HEK293T (cell line): ENCODE results near the gene TFR2.

ENCODE experiments used
- CTCF ChIA-PET: fragments of 350-600 bp; formaldehyde crosslinking; extraction: SDS; loops from one replicate; lab custom pipeline; 2021; ENCODE audit warnings: antibody characterized with exemption, inconsistent platforms; lab: Yijun Ruan, JAX
- POLR2A ChIA-PET: fragments of 350-600 bp; formaldehyde crosslinking; extraction: SDS; loops from one replicate; lab custom pipeline; 2020; ENCODE audit warnings: antibody characterized with exemption, inconsistent platforms; lab: Yijun Ruan, JAX
- DNase-seq: peaks from one replicate; pipeline ENCODE4 v3.0.0; 2012; ENCODE audit warnings: mixed read lengths; ENCODE audit errors: extremely low spot score
- ARNT ChIP-seq: fragments of 450-650 bp; IDR thresholded peaks from 2 replicates; pipeline ENCODE4 v1.6.1; 2017; ENCODE audit warnings: mild to moderate bottlenecking
- BHLHE40 ChIP-seq: fragments of 450-650 bp; IDR thresholded peaks from 2 replicates; pipeline ENCODE4 v1.6.1; 2016; ENCODE audit warnings: mild to moderate bottlenecking, moderate library complexity, borderline replicate concordance
- CTBP1 ChIP-seq: fragments of 450-650 bp; IDR thresholded peaks from 2 replicates; pipeline ENCODE4 v1.6.1; 2016; ENCODE audit warnings: borderline replicate concordance
- ELF4 ChIP-seq: fragments of 450-650 bp; IDR thresholded peaks from 2 replicates; pipeline ENCODE4 v1.6.1; 2017; ENCODE audit warnings: antibody characterized with exemption
- FOXA1 ChIP-seq: fragments of 450-650 bp; IDR thresholded peaks from 2 replicates; pipeline ENCODE4 v1.6.1; 2016; ENCODE audit warnings: mild to moderate bottlenecking
- FOXK2 ChIP-seq: fragments of 450-650 bp; IDR thresholded peaks from 2 replicates; pipeline ENCODE4 v1.6.1; 2016; ENCODE audit warnings: mild to moderate bottlenecking
- FOXM1 ChIP-seq: fragments of 450-650 bp; IDR thresholded peaks from 2 replicates; pipeline ENCODE4 v1.6.1; 2017; ENCODE audit warnings: mild to moderate bottlenecking, borderline replicate concordance
- HDGF ChIP-seq: fragments of 450-650 bp; IDR thresholded peaks from 2 replicates; pipeline ENCODE4 v1.6.1; 2017; ENCODE audit warnings: antibody characterized with exemption, borderline replicate concordance
- L3MBTL2 ChIP-seq: fragments of 450-650 bp; conservative IDR thresholded peaks from 2 replicates; pipeline ENCODE4 v1.6.1; 2016; ENCODE audit warnings: mild to moderate bottlenecking
- LEF1 ChIP-seq: fragments of 450-650 bp; IDR thresholded peaks from 2 replicates; pipeline ENCODE4 v1.6.1; 2017; ENCODE audit warnings: mild to moderate bottlenecking, borderline replicate concordance
- NFRKB ChIP-seq: fragments of 450-650 bp; IDR thresholded peaks from 2 replicates; pipeline ENCODE4 v1.6.1; 2016; ENCODE audit warnings: mild to moderate bottlenecking, moderate library complexity
- SP1 ChIP-seq: fragments of 450-650 bp; IDR thresholded peaks from 2 replicates; pipeline ENCODE4 v1.6.1; 2017
- SUZ12 ChIP-seq: fragments of 450-650 bp; IDR thresholded peaks from 2 replicates; pipeline ENCODE4 v1.6.1; 2016; ENCODE audit warnings: mild to moderate bottlenecking
- TARDBP ChIP-seq: fragments of 450-650 bp; IDR thresholded peaks from 2 replicates; pipeline ENCODE4 v1.6.1; 2016
- ZNF384 ChIP-seq: fragments of 450-650 bp; IDR thresholded peaks from 2 replicates; pipeline ENCODE4 v1.6.1; 2016
- TF ChIP-seq, protein P1 (sequence below): fragments of 450-650 bp; IDR thresholded peaks from 2 replicates; pipeline ENCODE4 v1.6.1; 2016

TFR2 gene

DNA sequence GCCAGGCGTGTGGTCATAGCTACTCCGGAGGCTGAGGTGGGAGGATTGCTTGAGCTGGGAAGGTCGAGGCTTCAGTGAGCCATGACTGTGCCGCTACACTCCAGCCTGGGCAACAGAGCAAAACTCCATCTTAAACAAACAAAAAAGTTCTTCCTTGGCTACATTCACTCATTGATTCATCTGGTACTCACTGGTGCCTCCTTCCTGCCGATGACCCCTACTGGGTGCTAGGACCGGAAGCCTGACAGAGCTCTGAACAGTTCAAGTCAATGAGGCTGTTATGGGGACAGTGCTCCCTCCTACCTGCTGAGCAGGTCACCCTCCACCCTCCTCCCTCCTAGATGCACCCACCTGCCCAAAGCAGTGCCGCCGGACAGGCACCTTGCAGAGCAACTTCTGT, 34.2 kb downstream of the TFR2 start:
- TF ChIP-seq HDGF: no peak
- CTCF ChIA-PET: interaction anchor here (0.5 kb wide), 1 partner anchor 60 kb away, joined by 3 read pairs; no protein-coding TSS in a partner anchor
- DNase-seq: no peak
- POLR2A ChIA-PET: interaction anchor here (0.7 kb wide), 1 partner anchor 99 kb away, joined by 3 read pairs; the partner anchor contains the start of gene POP7

DNA sequence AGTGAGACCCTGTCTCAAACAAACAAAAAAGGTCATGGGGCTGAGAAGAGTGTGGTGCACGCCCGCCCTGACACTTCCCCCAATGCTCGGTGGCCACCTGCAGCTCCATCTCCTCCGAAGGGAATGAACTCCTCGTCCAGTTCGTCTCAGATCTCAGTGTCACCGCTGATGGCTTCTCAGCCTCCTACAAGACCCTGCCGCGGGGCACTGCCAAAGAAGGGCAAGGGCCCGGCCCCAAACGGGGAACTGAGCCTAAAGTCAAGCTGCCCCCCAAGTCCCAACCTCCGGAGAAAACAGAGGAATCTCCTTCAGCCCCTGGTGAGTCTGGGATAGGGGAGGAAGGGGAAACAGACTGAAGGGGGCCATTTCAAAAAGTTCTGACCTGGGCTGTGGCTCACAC, 35.0 kb downstream of the TFR2 start:
- ChIA-PET CTCF (no interaction called here), POLR2A (interaction anchor here (0.7 kb wide), 1 partner anchor 17 kb away, joined by 4 read pairs; no protein-coding TSS in a partner anchor)
- DNase-seq: no peak
- TF ChIP-seq SP1: no peak
- TF ChIP-seq FOXM1: no peak
- TF ChIP-seq FOXK2: no peak
- TF ChIP-seq FOXA1: no peak
- TF ChIP-seq SUZ12: no peak
- TF ChIP-seq CTBP1: no peak
- TF ChIP-seq HDGF: no peak
- TF ChIP-seq ELF4: no peak
- TF ChIP-seq ARNT: no peak
- no peak for TF ChIP-seq BHLHE40
- TF ChIP-seq L3MBTL2: no peak
- TF ChIP-seq, protein P1, sequence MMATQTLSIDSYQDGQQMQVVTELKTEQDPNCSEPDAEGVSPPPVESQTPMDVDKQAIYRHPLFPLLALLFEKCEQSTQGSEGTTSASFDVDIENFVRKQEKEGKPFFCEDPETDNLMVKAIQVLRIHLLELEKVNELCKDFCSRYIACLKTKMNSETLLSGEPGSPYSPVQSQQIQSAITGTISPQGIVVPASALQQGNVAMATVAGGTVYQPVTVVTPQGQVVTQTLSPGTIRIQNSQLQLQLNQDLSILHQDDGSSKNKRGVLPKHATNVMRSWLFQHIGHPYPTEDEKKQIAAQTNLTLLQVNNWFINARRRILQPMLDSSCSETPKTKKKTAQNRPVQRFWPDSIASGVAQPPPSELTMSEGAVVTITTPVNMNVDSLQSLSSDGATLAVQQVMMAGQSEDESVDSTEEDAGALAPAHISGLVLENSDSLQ: no peak
- TF ChIP-seq ZNF384: no peak
- no peak for TF ChIP-seq LEF1
- no peak for TF ChIP-seq TARDBP
- no peak for TF ChIP-seq NFRKB

DNA sequence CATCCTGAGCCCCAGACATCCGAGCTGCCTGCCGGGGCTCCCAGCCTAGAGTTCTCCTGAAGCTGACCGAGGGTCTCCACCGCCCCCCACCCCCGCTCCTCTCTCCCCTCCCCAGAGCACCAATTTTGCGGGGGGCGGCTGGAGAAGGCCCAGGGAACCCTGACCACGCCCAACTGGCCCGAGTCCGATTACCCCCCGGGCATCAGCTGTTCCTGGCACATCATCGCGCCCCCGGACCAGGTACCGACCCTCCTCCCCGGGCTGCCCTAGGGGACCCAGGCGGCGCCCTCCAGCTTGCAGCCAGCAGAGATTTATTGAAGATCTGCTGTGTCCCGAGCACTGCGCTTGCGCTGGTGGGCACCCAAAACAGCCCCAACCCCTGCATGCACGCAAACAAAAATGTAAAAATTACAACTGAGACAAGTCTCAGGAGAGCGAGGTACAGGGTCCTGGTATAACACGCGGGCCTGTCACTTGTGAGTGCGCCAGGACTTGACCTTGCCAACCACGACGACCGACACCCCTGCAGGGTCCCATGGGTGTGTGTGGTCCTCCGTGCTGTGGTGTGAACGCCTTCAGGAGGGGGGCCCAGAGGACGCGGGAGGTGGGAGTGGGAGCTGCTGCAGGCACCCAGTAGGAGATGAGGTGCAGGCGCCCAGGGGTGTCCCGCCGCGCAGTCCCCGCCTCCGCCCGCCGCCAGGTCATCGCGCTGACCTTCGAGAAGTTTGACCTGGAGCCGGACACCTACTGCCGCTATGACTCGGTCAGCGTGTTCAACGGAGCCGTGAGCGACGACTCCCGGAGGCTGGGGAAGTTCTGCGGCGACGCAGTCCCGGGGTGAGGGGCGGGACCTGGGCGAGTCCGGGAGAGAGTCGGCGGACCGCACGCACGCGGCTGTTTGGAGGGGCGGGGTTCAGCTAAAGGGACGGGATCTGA, 36.1 kb downstream of the TFR2 start:
- ChIA-PET POLR2A (interaction anchor here (0.7 to 3.1 kb wide), 4 partner anchors 16 to 100 kb away, joined by 3 to 14 read pairs (median 4); partner anchors contain the start of genes FBXO24, GIGYF1, LRCH4 and POP7), CTCF (interaction anchor here (0.8 kb wide), 1 partner anchor 87 kb away, joined by 3 read pairs; no protein-coding TSS in a partner anchor)
- DNase-seq: no peak
- TF ChIP-seq SUZ12 (no peak), ARNT (no peak), SP1 (no peak), FOXA1 (no peak), ZNF384 (no peak), BHLHE40 (no peak), ELF4 (no peak), HDGF (no peak), LEF1 (no peak), CTBP1 (no peak)

DNA sequence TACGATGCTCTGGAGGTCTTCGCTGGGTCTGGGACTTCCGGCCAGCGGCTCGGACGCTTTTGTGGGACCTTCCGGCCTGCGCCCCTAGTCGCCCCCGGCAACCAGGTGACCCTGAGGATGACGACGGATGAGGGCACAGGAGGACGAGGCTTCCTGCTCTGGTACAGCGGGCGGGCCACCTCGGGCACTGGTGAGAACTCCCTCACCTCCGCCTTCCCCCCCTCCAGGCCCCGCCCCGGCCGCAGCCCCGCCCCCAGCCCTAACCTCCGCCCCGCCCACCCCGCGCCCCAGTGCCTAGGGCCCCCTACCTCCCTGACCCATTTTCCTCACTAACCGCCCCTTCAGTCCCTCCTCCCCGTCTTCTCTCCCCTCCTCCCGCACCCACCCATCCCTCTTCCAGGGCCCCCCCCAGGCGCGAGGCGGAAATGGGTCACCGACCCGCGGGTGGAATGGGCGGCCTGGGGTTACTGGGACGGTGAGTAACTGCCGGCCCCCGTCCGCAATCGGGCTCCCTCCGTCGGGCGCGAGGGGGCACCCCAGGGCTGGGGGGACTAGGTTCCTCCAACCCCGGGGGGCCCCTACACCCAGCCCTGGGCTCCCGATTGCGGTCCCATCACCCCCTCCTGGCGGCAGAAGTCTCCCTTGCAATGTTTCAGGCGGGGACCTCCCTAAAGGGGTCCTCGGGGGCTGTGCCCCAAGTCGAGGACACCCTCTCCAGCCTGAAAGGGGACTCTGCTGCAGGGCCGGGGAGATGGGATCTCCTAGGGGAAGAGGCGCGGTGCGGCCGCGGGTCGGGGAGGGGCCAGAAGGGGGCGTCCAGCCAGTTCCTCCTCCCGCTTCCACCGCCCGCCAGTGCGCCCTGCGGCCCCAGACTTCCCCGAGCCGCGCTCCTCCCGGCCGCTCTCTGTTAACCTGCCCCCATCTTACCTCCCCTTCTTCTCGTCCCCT, 37.0 kb downstream of the TFR2 start:
- POLR2A ChIA-PET: interaction anchor here (1.3 to 3.1 kb wide), 9 partner anchors 8 to 101 kb away, joined by 3 to 40 read pairs (median 8); partner anchors contain the start of genes FBXO24, GIGYF1, LRCH4 and MOSPD3
- peak; percentile 81 for DNase-seq

DNA sequence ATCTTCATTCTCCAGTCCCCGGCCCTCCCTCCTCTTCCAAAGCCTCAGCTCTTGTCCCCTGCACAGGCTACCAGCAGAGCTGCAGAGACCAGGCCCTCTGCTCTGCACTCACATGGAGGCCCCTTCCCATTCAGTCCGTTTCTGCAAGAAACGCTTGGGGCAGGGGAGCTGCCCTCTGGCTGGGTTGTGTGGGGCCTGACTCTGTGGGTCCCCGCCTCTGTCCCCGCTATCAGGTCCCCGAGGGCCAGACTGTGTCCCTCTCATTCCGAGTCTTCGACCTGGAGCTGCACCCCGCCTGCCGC, 37.7 kb downstream of the TFR2 start:
- ChIA-PET CTCF (interaction anchor here (0.7 to 1.0 kb wide), 2 partner anchors 10 to 102 kb away, joined by 3 to 4 read pairs; no protein-coding TSS in a partner anchor), POLR2A (interaction anchor here (1.0 to 3.1 kb wide), 9 partner anchors 9 to 249 kb away, joined by 3 to 40 read pairs (median 8); partner anchors contain the start of genes FBXO24, GIGYF1, LRCH4 and MOSPD3)
- peak; percentile 31 for DNase-seq
- TF ChIP-seq FOXM1 (no peak), SP1 (no peak), L3MBTL2 (peak; percentile 83)

More for the DNA sequence above, 37.0 kb downstream of the TFR2 start:
- CTCF ChIA-PET: interaction anchor here (0.7 to 1.0 kb wide), 3 partner anchors 10 to 101 kb away, joined by 3 to 4 read pairs (median 3); no protein-coding TSS in a partner anchor
- peak; percentile 54; the same call in 1 of the 2 replicates for TF ChIP-seq FOXM1
- TF ChIP-seq ARNT: no peak
- no peak for TF ChIP-seq ELF4
- TF ChIP-seq L3MBTL2: no peak
- TF ChIP-seq SP1: no peak
- no peak for TF ChIP-seq SUZ12
- TF ChIP-seq HDGF: no peak

DNA sequence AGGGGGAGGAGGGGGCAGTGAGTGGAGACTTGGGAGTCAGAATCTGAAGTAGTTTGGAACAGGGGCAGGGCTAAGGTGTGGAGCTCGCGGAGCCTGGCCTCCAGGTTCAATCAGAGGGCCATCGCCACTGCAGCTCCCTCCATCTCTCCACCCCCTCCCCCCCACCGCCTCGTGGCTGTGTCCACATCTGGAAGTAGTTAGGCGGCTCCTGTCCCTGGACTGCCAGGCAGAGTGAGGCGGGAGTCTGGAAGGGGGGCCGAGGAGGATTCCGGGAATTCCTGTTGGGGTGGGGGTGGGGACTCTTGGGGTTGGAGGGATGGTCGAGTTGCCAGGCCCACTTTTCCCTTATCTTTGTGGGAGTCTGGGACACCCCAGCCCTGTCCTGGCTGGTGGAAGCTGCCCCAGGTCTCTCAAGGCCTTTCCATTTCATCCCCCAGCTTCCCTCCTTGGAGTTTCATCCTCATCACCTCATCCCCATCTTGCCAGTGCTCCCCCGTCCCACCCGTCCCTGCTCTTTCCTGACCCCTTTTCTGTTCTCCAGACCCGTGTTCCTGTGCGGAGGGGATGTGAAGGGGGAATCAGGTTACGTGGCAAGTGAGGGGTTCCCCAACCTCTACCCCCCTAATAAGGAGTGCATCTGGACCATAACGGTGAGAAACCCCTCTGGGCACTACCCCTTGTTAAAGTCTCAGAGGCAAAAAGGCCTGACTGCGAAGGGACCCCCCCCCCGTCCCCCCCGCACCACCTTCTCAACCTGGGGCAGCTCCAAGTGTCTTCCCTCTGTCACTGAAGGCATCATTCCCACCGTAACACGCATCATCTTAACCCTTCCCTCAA, 38.2 kb downstream of the TFR2 start:
- DNase-seq: peak; percentile 42
- ChIA-PET CTCF (interaction anchor here (0.7 to 1.6 kb wide), 5 partner anchors 11 to 102 kb away, joined by 3 to 4 read pairs (median 3); partner anchors contain the start of gene FBXO24), POLR2A (interaction anchor here (0.9 to 3.1 kb wide), 11 partner anchors 9 to 249 kb away, joined by 3 to 40 read pairs (median 4); partner anchors contain the start of genes FBXO24, GIGYF1, LRCH4 and MOSPD3)
- peak; percentile 19; the same call in 1 of the 2 replicates for TF ChIP-seq L3MBTL2
- no peak for TF ChIP-seq SP1

DNA sequence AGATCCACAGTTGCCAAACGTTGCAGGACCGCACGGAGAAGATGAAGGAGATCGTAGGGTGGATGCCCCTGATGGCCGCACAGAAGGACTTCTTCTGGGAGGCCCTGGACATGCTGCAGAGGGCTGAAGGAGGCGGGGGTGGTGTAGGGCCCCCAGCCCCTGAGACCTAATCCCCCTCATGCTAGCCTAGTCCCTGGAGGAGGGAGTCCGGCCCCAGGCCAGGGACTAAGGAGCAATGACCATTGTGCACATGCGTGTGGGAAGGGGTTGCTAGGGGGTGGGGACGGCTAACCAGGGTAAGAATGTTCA, 40.7 kb downstream of the TFR2 start:
- POLR2A ChIA-PET: no interaction called here
- TF ChIP-seq ARNT (no peak), HDGF (no peak), BHLHE40 (no peak), L3MBTL2 (no peak), LEF1 (no peak), SUZ12 (no peak), TARDBP (no peak), ELF4 (no peak), SP1 (no peak), NFRKB (no peak), CTBP1 (no peak), ZNF384 (no peak), FOXA1 (no peak), FOXK2 (no peak)
- TF ChIP-seq, protein P1: no peak
- DNase-seq: no peak
- CTCF ChIA-PET: interaction anchor here (1.1 kb wide), 1 partner anchor 35 kb away, joined by 4 read pairs; no protein-coding TSS in a partner anchor
